GM12878 (cell line): ENCODE data around the gene NCKAP5. TPM values are rescaled to one million over a fixed set of nuclear protein-coding genes. Genes with fewer than 3 reads are reported as not detected.

Source experiments
- ATAC-seq: fragments of 200-7000 bp; cut with Tn5 transposase; 3 replicates; pipeline ENCODE4 v1.9.1; 2020; ENCODE audit warnings: mild to moderate bottlenecking, moderate library complexity
- BruUV-seq: library from RNA; stranded (reverse); fragments of 400-500 nt; replicated peaks from 2 replicates; lab custom pipeline; 2021; lab: Mats Ljungman, UMichigan
- CTCF ChIA-PET: fragments of 300-600 bp; sonication (Branson Sonifier 250); formaldehyde crosslinking; extraction: SDS; loops from one replicate; lab custom pipeline; 2021; ENCODE audit warnings: inconsistent platforms; lab: Yijun Ruan, JAX
- POLR2A ChIA-PET: fragments of 350-600 bp; formaldehyde crosslinking; extraction: SDS; loops from one replicate; lab custom pipeline; 2021; ENCODE audit warnings: inconsistent platforms; lab: Charles Lee
- RAD21 ChIA-PET: fragments of 300-600 bp; sonication (Branson Sonifier 250); formaldehyde crosslinking; loops from one replicate; lab custom pipeline; 2023; ENCODE audit warnings: antibody characterized with exemption; ENCODE audit not compliant: unreplicated experiment; lab: Charles Lee
- SMC1A ChIA-PET: fragments of 300-600 bp; sonication (Branson Sonifier 250); formaldehyde crosslinking; loops from one replicate; lab custom pipeline; 2023; ENCODE audit not compliant: unreplicated experiment, uncharacterized antibody; lab: Charles Lee
- DNase-seq: peaks from one replicate; pipeline ENCODE4 v3.0.0-alpha.2; 2011; ENCODE audit warnings: low read depth, low spot score
- FAIRE-seq: peaks from 3 replicates; lab custom pipeline; 2011; peaks lifted over from hg19 to GRCh38; lab: Jason Lieb, UNC
- H2AFZ ChIP-seq: 2 replicates; pipeline ENCODE4 v1.6.0; 2011; ENCODE audit warnings: low read depth, low read length, control low read depth; ENCODE audit not compliant: control insufficient read depth
- H3K27ac ChIP-seq: 2 replicates; pipeline ENCODE4 v1.5.1; 2011; ENCODE audit warnings: control low read depth; ENCODE audit not compliant: control insufficient read depth, insufficient read depth
- H3K27me3 ChIP-seq, 2 experiments: replicated peaks in 1 of 2; 2 replicates each; pipeline versions ENCODE4 v1.6.0 to v1.6.1; 2011; ENCODE audit warnings: low read length in 1 of 2; ENCODE audit not compliant: control insufficient read depth in 2 of 2, insufficient read depth in 2 of 2
- H3K36me3 ChIP-seq, 2 experiments: 2 replicates each; pipeline ENCODE4 v1.5.1; 2011; ENCODE audit warnings: low read length in 1 of 2; ENCODE audit not compliant: control insufficient read depth in 2 of 2, insufficient read depth in 2 of 2
- H3K4me1 ChIP-seq: 2 replicates; pipeline ENCODE4 v1.6.1; 2011; ENCODE audit warnings: mild to moderate bottlenecking, low read length, moderate library complexity, mixed read lengths; ENCODE audit not compliant: control insufficient read depth, insufficient read depth
- H3K4me2 ChIP-seq: 2 replicates; pipeline ENCODE4 v1.6.0; 2011; ENCODE audit warnings: control low read depth; ENCODE audit not compliant: control insufficient read depth, insufficient read depth
- H3K4me3 ChIP-seq: fragments of 200-600 bp; sonication (generic); 2 replicates; pipeline ENCODE4 v1.5.1; 2016
- H3K79me2 ChIP-seq: 2 replicates; pipeline ENCODE4 v1.6.0; 2011; ENCODE audit warnings: low read length; ENCODE audit not compliant: control insufficient read depth, insufficient read depth
- H3K9ac ChIP-seq: 2 replicates; pipeline ENCODE4 v1.8.0; 2011; ENCODE audit warnings: low read length, control low read depth, mixed read lengths; ENCODE audit not compliant: control insufficient read depth, insufficient read depth
- H3K9me3 ChIP-seq: replicated peaks from 3 replicates; pipeline ENCODE4 v1.5.1; 2011; ENCODE audit warnings: mild to moderate bottlenecking, low read length; ENCODE audit not compliant: control insufficient read depth, insufficient read depth
- H4K20me1 ChIP-seq: 2 replicates; pipeline ENCODE4 v1.6.0; 2011; ENCODE audit not compliant: control insufficient read depth, insufficient read depth
- CUX1 ChIP-seq: IDR thresholded peaks from 2 replicates; pipeline ENCODE4 v1.6.1; 2012; ENCODE audit warnings: improper control_type of control experiment, low read depth, low read length; ENCODE audit not compliant: insufficient replicate concordance
- MTA3 ChIP-seq: IDR thresholded peaks from 2 replicates; pipeline ENCODE4 v1.6.1; 2012; ENCODE audit warnings: low read length, inconsistent platforms, borderline replicate concordance
- whole genome bisulfite sequencing: methylation state at CpG from one replicate; pipeline ENCODE4 v1.1.6; 2016; ENCODE audit warnings: low lambda C conversion rate; ENCODE audit not compliant: insufficient replicate concordance, insufficient coverage; ENCODE audit errors: missing lambda C conversion rate; 5-methylcytosine and 5-hydroxymethylcytosine counted together
- in situ Hi-C: fragments of 300-500 bp; cut with MboI; formaldehyde crosslinking; loops from 9 replicates; pipeline ENCODE4 v1.14.3; 2018; ENCODE audit warnings: mixed read lengths
- intact Hi-C: fragments of 100-400 bp; cut with micrococcal nuclease; formaldehyde crosslinking; loops from one replicate; pipeline ENCODE4 v1.14.2; 2022; ENCODE audit not compliant: unreplicated experiment
- polyA plus RNA-seq, 11 experiments: library from polyadenylated mRNA; depleted of rRNA in 4 of 11; unstranded in 6 of 11; stranded (reverse) in 5 of 11; fragments of >200 nt; fragmentation: Nextera tagmentation in 4 of 11; fragmentation: Illumina TruSeq in 1 of 11; extraction: Ambion mirVana in 4 of 11; extraction: Trizol in 1 of 11; gene quantifications; 1 replicate in 1 of 11; 2 replicates in 10 of 11; pipeline versions ENCODE4 v1.2.1 to v1.2.3, GENCODE V29; 2011 to 2016; ENCODE audit warnings: inconsistent platforms in 2 of 11, missing spikeins in 2 of 11, low read depth in 1 of 11
- total RNA-seq, 4 experiments: library from RNA; depleted of rRNA in 3 of 4; stranded (reverse); fragments of >200 nt in 3 of 4; fragmentation: Illumina TruSeq in 1 of 4; extraction: Trizol in 1 of 4; gene quantifications; 2 replicates each; pipeline versions ENCODE4 v1.2.1 to v1.2.3, GENCODE V29; 2013 to 2021

NCKAP5 gene
- total and polyA plus RNA-seq, 10 of the 15 experiments (the other 5 are each of a cell fraction or from before 2014, with no cell fraction given), result 0.06 to 0.44 (median 0.16) TPM

DNA sequence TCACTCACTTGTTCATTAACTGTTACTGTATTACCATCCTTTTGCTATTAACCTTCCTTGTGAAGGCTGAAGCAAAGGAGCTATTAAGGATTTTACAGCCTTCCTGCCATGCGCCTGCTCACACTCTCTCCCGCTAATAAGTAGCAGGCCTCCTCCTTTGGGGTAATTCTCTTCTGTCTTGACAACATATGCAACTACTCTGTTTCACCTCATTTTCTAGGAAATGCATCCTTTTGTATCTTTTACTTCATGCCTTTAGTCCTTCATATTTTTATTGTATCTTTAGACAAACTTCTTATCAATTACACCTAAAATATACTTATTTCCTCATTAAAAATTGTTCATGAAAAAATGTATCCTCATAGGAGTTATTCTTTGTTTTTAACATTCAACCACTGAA, 463.4 kb downstream of the NCKAP5 start:
- ChIA-PET RAD21 (no interaction called here), POLR2A (interaction anchor here (0.5 kb wide), 1 partner anchor 534 kb away, joined by 3 read pairs; no protein-coding TSS in a partner anchor), SMC1A (no interaction called here), CTCF (no interaction called here)
- Histone ChIP-seq H3K36me3 (no peaks in the 10 kb centered on the region), H3K27me3 (no peaks in the 10 kb centered on the region), H3K27ac (no peak overlapping the region), H2AFZ (no peak overlapping the region), H3K9me3 (no peaks in the 10 kb centered on the region), H4K20me1 (no peaks in the 10 kb centered on the region), H3K4me2 (no peak overlapping the region), H3K4me3 (no peak overlapping the region), H3K4me1 (no peaks in the 10 kb centered on the region), H3K9ac (no peak overlapping the region), H3K79me2 (no peaks in the 10 kb centered on the region)
- whole genome bisulfite sequencing, result 35% methylated on average over 2 of the region's 2 CpGs
- ATAC-seq (no peak), FAIRE-seq (no peak), DNase-seq (no peak)
- in situ Hi-C loops (no loop called here), intact Hi-C loops (no loop called here)
- BruUV-seq, result no TSS peak
- TF ChIP-seq MTA3, result no peak
- no peak for TF ChIP-seq CUX1
- TF ChIP-seq, all 136 proteins: peak for 0
